HG02759 (cell line): ENCODE data around the gene CELF5.
"Not testable (repeated sequence)": the region's sequence is repeated elsewhere in the genome, so short reads cannot be mapped to it uniquely, and the experiment has no call there.

Experiments used
- ATAC-seq: cut with Tn5 transposase; IDR thresholded peaks from one replicate; pipeline ENCODE4 v1.9.1; 2021; ENCODE audit warnings: mild to moderate bottlenecking, moderate library complexity; ENCODE audit not compliant: unreplicated experiment

The CELF5 gene

GRCh38 chr19:3189702-3190469 is 34.6 kb upstream of the CELF5 start:
- ATAC-seq, result no peak

DNA sequence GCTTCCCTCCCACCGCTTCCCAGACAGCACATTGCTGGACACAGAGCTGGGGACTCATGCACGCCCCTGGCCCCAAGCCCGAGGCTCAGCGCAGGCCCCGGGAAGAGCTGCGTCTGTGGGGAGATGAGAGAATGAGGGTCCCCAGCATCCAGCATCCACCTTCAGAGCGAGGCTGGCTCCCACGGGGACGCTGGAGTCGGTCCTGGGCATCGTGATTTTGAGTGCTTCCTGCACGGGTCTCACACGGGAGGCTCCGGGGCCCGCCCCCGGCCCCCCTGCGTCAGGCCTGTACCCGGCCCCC is 34.0 kb upstream of the CELF5 start:
- ATAC-seq, result no peak

DNA sequence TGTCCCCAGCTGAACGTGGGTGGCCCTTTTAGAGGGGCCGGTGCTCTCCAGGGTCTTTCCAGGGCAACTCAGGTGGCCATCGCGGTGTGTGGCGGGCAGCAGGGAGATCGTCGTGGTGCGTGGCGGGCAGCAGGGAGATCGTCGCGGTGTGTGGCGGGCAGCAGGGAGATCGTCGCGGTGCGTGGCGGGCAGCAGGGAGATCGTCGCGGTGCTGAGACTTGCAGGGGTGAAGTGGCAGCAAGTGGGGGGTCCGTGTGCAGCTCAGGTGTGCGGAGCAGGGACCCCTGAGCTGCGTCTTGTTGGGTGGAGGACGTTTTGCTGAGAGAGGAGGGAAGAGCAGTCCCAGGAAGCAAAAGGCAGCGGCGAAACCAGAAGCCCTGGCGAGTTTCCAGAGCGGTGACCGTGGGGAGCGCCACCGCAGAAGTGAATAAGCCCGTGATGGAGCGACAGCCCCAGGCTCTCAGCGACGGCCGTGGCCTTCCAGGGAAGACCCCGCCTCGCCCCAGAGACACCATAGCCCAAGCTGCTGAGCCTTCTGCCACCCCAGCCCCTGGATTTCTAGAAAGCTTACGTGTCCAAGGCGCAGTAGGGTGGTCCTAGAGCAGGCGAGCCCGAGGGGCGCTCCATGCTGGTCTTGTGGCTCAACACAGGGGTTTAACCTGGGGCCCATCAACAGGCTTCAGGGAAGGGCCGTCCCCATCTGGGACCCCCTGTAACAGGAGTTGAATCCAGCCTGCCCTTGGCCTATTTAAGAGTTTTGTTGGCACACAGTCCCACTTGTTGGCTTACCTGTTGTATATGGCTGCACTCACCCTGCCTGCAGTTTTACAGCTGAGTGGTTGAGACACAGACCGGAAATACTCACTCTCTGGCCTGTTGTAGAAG is 33.3 kb upstream of the CELF5 start:
- ATAC-seq, result no peak

GRCh38 chr19:3191806-3192104 is 32.7 kb upstream of the CELF5 start:
- ATAC-seq, result not testable (repeated sequence)

- no peak for ATAC-seq
Measured at GRCh38 chr19:3192228-3192635, 32.2 kb upstream of the CELF5 start.

DNA sequence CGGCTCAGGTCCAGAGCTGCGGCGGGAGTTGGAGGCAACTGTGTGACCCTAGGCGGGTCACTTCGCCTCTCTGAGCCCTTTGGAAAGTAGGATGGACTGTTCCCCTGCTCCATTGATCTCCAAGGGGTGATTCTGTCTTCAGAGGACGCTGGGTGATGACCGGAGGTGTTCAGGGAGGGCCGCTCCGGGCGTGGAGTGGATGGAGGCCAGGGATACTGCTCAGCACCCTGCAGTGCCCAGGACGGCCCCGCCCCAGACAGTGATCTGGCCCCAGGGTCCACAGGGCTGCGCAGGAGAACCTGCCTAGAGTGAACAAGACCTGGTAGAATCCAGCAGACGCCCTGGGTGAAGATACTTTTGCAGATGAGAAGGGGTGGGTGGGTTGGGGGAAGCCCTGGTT is 31.8 kb upstream of the CELF5 start:
- no peak for ATAC-seq

DNA sequence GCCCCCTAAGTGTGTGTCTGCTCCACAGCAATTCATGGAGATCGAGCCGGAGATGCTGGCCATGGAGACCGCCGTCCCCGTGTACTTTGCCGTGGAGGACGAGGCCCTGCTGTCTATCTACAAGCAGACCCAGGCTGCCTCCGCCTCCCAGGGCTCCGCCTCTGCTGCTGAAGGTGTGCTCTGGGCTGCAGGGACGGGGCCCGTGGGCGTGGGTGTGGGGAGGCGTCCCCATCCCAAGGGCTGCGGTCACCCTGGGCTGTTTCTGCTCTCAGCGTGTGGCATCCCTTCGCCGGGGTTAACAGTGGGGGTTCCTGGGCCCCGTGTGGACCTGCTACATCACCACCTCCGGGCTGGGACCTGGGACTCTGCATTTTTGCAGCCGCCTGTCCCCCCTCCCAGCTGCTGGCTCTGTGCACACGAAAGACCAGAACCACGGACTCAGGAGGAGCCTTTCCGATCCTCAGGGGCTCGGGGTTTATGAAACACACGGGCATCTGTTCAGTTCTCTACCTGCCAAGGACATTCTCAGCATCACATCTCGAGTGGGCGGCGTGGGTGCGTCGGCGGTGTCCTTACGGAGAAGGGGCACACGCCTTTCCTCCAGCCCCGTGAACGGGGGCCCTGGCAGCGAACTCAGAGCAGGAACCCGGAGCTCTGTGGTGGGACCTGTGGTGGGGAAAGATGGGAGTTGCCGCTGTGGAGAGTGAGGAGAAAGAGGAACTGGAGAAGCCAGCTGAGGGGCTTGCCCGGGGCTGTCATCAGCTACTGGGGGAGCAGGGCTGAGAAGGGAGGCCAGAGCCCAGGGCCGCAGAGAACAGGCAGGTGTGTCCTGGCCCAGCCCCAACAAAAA is 31.0 kb upstream of the CELF5 start:
- no peak for ATAC-seq

DNA sequence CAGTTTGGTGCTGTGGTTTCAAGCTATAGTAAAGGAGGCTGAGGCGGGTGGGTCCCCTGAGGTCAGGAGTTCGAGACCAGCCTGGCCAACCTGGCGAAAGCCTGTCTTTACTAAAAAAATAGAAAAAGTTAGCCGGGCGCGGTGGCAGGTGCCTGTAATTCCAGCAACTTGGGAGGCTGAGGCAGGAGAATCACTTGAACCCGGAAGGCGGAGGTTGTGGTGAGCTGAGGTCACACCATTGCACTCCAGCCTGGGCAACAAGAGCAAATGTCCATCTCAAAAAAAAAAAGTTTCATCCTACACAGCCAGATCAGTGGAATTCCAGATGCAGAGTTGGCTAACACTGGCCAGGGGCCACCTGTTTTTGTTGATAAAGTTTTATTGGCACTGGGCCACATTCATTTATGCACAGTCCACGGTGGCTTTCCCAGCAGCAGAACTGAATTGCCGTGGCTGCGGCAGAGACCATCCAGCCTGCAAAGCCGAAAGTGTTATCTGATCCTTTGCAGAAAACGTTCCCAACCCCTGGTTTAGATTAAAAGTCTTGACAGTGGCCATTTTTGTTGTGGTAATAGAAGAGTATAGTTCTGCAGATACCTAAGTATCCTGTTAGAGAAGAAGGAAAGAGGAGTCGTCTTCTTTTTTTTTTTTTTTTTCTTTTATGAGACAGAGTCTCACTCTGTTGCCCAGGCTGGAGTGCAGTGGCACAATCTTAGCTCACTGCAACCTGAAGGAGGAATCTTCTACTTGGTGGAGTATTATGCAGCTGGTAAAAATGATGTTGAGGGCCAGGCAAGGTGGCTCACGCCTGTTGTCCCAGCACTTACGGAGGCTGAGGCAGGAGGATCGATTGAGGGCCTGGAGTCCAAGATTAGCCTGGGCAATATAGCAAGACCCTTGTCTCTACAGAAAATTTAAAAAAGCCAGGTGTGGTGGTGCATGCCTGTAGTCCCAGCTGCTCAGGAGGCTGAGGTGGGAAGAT is 30.1 kb upstream of the CELF5 start:
- no peak for ATAC-seq

GRCh38 chr19:3196064-3196932 is 28.2 kb upstream of the CELF5 start:
- ATAC-seq, result no peak

DNA sequence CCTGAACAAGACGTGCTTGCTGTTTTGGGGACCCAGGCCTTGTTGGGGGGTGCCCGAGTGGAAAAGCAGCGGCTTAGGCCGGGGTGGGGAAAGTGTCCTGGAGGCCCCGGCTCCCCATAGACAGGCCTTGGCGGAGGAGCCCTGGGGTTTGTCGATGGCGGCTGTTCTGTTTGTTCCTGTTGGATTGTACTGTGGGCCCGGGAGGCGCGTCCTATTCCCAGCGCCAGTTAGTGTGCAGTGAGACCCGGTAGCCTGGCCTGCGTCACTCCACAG is 27.6 kb upstream of the CELF5 start:
- no peak for ATAC-seq

DNA sequence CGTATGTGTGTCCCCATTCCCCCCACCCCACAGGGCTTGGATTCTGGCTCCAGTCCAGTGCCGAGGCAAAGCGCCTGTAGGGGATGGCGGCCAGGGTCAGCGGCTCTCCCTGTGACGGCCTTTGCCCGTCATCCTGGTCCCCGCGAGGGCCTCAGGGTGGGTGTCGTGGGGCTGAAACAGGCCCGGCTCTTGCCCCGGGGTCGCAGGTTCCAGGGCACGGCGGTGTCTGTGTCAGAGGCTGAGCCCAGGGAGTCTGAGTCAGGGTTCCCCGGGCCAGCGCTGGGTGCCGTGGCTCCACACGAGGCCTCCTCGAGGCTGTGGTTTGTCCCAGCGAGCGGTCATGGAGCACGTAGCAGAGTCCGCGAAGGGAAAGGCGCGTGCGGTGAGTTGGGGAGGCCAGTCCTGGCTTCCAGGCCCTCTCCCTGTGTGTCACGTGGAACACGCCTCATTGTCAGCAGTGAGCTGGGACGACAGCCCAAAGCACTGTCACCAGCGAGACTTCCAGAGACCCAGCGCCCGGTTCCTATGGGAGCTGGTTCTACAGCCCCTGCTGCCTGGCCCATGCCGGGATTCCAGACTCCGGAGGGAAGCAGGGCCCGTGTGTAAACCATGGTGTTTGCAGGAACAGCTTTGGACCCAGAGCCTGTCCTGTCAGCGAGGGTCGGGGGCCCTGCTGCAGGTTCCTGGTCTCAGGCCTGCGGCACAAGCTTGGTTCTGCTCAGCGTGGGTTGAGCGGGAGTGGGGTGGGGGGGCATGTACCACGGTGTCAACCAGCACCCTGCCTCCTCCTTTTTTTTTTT is 25.4 kb upstream of the CELF5 start:
- no peak for ATAC-seq

DNA sequence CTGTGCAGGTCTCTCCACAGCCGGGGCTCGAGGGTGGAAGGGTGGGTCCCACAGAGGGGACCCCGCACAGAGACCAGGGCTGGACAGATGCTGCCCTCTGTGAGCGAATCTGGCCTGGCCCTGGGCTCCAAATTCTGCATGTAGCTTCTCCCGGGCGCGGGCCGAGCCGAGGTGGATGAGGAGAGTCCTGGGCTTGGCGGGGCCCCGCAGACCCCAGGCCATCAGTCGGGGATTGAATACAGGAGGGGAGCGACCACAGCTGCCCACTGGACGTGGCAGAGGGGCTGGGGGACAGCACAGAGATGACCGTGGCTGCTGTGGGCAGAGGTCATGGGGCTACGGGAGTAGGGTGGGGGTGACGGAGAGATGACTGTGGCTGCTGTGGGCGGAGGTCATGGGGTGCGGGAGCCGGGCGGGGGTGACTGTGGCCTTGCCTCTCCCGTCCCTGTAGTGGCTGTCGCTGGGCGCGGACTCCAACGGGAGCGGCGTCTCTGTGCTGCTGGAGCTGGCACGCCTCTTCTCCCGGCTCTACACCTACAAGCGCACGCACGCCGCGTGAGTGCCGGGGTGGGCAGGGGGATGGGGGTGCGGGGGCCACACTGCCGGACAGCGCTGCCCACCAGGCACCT is 23.3 kb upstream of the CELF5 start:
- ATAC-seq, result no peak

- no peak for ATAC-seq
Measured at GRCh38 chr19:3201911-3202310, 22.6 kb upstream of the CELF5 start.

DNA sequence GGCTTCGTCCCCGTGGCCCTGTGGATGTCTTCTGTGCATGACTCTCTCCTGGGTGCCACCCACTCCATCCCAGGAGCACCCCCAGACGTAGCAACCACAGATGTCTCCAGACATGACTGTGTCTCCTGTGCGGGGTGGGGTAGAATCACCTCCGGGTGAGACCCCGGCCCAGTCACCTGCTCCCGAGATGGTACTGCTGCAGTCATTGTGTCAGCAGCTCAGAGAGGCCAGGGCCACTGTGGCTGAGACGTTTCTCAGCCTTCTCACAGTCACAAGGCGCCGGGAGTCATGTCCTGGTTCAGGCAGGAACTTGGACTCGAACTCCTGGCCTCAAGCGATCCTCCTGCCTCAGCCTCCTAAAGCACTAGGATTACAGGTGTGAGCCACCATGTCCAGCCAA is 22.1 kb upstream of the CELF5 start:
- ATAC-seq, result no peak

DNA sequence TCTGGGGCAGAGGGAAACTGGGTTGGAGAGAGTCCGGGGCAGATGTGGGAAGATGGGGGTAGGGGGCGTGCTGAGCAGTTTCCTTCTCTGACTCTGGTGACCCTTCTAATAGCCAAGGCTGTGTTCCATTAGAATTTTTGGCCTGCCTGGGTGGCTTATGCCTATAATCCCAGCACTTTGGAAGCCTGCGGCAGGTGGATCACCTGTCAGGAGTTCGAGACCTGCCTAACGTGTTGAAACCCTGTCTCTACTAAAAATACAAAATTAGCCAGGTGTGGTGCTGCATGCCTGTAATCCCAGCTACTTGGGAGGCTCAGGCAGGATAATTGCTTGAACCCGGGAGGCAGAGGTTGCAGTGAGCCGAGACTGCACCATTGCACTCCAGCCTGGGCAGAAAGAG is 21.6 kb upstream of the CELF5 start:
- ATAC-seq, result not testable (repeated sequence)

DNA sequence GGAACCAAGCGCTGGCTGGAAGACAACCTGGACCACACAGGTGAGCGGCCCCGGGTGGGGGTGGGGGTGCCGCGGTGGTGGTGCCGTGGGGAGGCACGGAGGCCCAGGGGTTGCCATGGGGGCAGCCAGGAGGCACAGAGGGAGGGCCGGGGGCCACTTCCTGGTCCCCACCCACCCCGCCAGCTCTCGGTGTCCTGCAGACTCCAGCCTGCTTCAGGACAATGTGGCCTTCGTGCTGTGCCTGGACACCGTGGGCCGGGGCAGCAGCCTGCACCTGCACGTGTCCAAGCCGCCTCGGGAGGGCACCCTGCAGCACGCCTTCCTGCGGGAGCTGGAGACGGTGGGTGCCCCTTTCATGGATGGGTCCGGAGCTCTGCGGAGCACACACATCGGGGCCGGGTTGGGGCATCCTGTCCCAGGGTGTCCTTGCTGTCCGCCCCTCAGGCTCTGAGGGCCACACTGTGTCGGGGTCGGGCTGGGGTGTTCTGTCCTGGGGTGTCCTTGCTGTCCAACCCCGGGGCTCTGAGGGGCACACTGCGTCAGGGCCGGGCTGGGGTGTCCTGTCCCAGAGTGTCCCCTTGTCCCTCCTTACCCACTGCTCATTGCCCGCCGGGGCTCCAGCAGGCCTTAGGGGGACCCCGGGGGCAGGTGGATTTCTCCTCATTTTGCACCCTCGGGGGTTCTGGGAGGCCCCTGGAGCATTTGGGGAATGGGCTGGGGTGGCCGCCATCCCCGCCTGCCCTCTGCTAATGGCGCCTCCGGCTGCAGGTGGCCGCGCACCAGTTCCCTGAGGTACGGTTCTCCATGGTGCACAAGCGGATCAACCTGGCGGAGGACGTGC is 20.4 kb upstream of the CELF5 start:
- no peak for ATAC-seq

DNA sequence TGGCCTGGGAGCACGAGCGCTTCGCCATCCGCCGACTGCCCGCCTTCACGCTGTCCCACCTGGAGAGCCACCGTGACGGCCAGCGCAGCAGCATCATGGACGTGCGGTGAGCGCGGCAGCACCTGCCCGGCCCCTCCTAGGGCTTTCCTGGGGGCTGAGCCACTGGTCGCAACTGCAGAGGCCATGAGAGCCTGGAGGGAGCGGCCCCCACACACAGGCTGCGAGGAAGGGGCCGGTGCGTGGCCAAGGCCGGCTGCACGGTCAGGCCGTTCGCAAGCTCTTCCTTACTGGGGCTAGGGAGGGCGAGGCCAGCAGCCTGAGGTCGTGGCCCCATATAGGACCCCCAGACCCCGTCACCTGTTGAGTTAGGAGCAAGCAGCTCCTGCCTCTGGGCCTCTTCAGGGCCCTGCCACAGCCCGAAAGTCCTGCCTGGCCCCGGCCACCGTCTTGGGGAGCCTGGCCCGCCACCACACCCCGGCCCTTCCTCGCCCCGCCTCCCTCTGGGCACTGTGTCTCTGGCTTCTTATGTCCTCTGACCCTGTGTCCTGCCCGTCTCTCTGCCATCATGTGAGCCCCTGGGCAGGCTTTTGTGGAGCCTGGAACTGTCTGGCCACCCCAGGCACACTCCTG is 19.7 kb upstream of the CELF5 start:
- ATAC-seq, result no peak
